Endothelial cell of umbilical vein (primary cell): ENCODE measurements around the gene DVL1. TPM values are rescaled to one million over a fixed set of nuclear protein-coding genes. Genes with fewer than 3 reads are reported as not detected.

Source experiments
- BruUV-seq: library from RNA; stranded (reverse); fragments of 400-500 nt; replicated peaks from 2 replicates; lab custom pipeline; 2021; lab: Mats Ljungman, UMichigan
- CTCF ChIA-PET: fragments of 300-600, 350-600 bp; sonication (Branson Sonifier 250); formaldehyde crosslinking; loops from one replicate; lab custom pipeline; 2021; ENCODE audit warnings: antibody characterized with exemption, inconsistent platforms; lab: Charles Lee
- POLR2A ChIA-PET: fragments of 300-600, 350-600 bp; sonication (Branson Sonifier 250); formaldehyde crosslinking; loops from one replicate; lab custom pipeline; 2021; ENCODE audit warnings: antibody characterized with exemption, inconsistent platforms; lab: Charles Lee
- DNase-seq: peaks from one replicate; pipeline ENCODE4 v3.0.0-alpha.2; 2011; ENCODE audit warnings: low read depth, low spot score
- FAIRE-seq: peaks from 2 replicates; lab custom pipeline; 2011; peaks lifted over from hg19 to GRCh38; lab: Jason Lieb, UNC
- H2AFZ ChIP-seq: 2 replicates; pipeline ENCODE4 v1.6.0; 2012; ENCODE audit warnings: low read depth, low read length, control low read depth, inconsistent platforms
- H3K27ac ChIP-seq: 2 replicates; pipeline ENCODE4 v1.5.1; 2011; ENCODE audit warnings: low read depth, mild to moderate bottlenecking, control low read depth, low read length, moderate library complexity; ENCODE audit not compliant: insufficient read depth
- H3K27me3 ChIP-seq, 2 experiments: 2 replicates each; pipeline versions ENCODE4 v1.6.0 to v1.6.1; 2011; ENCODE audit warnings: low read length in 2 of 2, mixed read lengths in 1 of 2; ENCODE audit not compliant: control insufficient read depth in 2 of 2, insufficient read depth in 2 of 2
- H3K36me3 ChIP-seq, 2 experiments: 2 replicates in 1 of 2; 3 replicates in 1 of 2; pipeline ENCODE4 v1.5.1; 2011; ENCODE audit warnings: low read length in 2 of 2, mild to moderate bottlenecking in 1 of 2, moderate library complexity in 1 of 2; ENCODE audit not compliant: control insufficient read depth in 2 of 2, insufficient read depth in 2 of 2; ENCODE audit errors: extremely low read depth in 1 of 2
- H3K4me1 ChIP-seq: 3 replicates; pipeline ENCODE4 v1.5.1; 2011; ENCODE audit warnings: mild to moderate bottlenecking, low read length; ENCODE audit not compliant: control insufficient read depth, insufficient read depth; ENCODE audit errors: extremely low read depth
- H3K4me2 ChIP-seq: 2 replicates; pipeline ENCODE4 v1.6.1; 2011; ENCODE audit warnings: low read length, control low read depth, mixed read lengths; ENCODE audit not compliant: insufficient read depth
- H3K4me3 ChIP-seq, 3 experiments: fragments of 200-600 bp in 1 of 3; sonication (generic), shearing (Covaris generic) in 1 of 3; replicated peaks in 1 of 3; 2 replicates each; pipeline ENCODE4 v1.5.1; 2011 to 2016; ENCODE audit warnings: control low read depth in 3 of 3, low read length in 3 of 3, mild to moderate bottlenecking in 2 of 3, inconsistent platforms in 1 of 3, low read depth in 1 of 3, moderate library complexity in 1 of 3; ENCODE audit not compliant: insufficient read depth in 1 of 3
- H3K79me2 ChIP-seq: 2 replicates; pipeline ENCODE4 v1.6.0; 2012; ENCODE audit warnings: low read length, inconsistent platforms; ENCODE audit not compliant: control insufficient read depth, insufficient read depth
- H3K9ac ChIP-seq: replicated peaks from 2 replicates; pipeline ENCODE3; 2011; ENCODE audit warnings: low read length, control low read depth; ENCODE audit not compliant: insufficient read depth; ENCODE audit errors: extremely low read depth
- H3K9me1 ChIP-seq: replicated peaks from 3 replicates; pipeline ENCODE4 v1.6.0; 2011; ENCODE audit warnings: mild to moderate bottlenecking, low read length; ENCODE audit not compliant: control insufficient read depth, insufficient read depth; ENCODE audit errors: extremely low read depth
- H3K9me3 ChIP-seq: replicated peaks from 2 replicates; pipeline ENCODE4 v1.5.1; 2012; ENCODE audit warnings: low read length, inconsistent platforms; ENCODE audit not compliant: control insufficient read depth, insufficient read depth
- H4K20me1 ChIP-seq: replicated peaks from 2 replicates; pipeline ENCODE3; 2011; ENCODE audit warnings: mild to moderate bottlenecking, low read length; ENCODE audit not compliant: control insufficient read depth, insufficient read depth; ENCODE audit errors: extremely low read depth
- CTCF ChIP-seq, 2 donors: IDR thresholded peaks; 1 replicate in 1 of 2; 2 replicates in 1 of 2; pipeline ENCODE4 v1.5.1; 2011; ENCODE audit warnings: low read length in 2 of 2, mild to moderate bottlenecking in 2 of 2, moderate library complexity in 2 of 2, control low read depth in 1 of 2, inconsistent platforms in 1 of 2, low read depth in 1 of 2; ENCODE audit not compliant: insufficient read depth in 1 of 2; ENCODE audit errors: extremely low read depth in 1 of 2
- EZH2 ChIP-seq: IDR thresholded peaks from 2 replicates; pipeline ENCODE4 v1.6.1; 2012; ENCODE audit warnings: borderline replicate concordance, low read depth, mild to moderate bottlenecking, moderate library complexity, low read length, inconsistent platforms; ENCODE audit not compliant: severe bottlenecking
- FOS ChIP-seq: IDR thresholded peaks from 2 replicates; pipeline ENCODE4 v1.6.1; 2011; ENCODE audit warnings: mild to moderate bottlenecking, low read length, moderate library complexity, borderline replicate concordance; ENCODE audit not compliant: insufficient read depth
- GATA2 ChIP-seq: IDR thresholded peaks from 2 replicates; pipeline ENCODE4 v1.7.0; 2011; ENCODE audit warnings: low read depth, mild to moderate bottlenecking, moderate library complexity, mixed read lengths, low read length; ENCODE audit not compliant: insufficient read length, insufficient read depth
- JUN ChIP-seq: IDR thresholded peaks from 2 replicates; pipeline ENCODE4 v1.6.1; 2011; ENCODE audit warnings: borderline replicate concordance, low read depth; ENCODE audit not compliant: insufficient read length, insufficient read depth
- MYC ChIP-seq: IDR thresholded peaks from one replicate; pipeline ENCODE4 v1.6.1; 2011; ENCODE audit warnings: mild to moderate bottlenecking, low read depth, low read length
- POLR2A ChIP-seq: IDR thresholded peaks from 2 replicates; pipeline ENCODE4 v1.6.1; 2012; ENCODE audit warnings: low read depth, mild to moderate bottlenecking, control low read depth, low read length
- POLR2AphosphoS5 ChIP-seq: IDR thresholded peaks from 2 replicates; pipeline ENCODE4 v1.6.1; 2012; ENCODE audit warnings: low read depth, mild to moderate bottlenecking, control low read depth, low read length, moderate library complexity; ENCODE audit not compliant: insufficient read depth
- dilution Hi-C: fragments of 300-500 bp; cut with MboI; formaldehyde crosslinking; loops from one replicate; pipeline ENCODE4 v1.15.0; 2019; ENCODE audit warnings: low sequenced_read_pairs; ENCODE audit not compliant: extremely low pct_ligation_motif_present
- intact Hi-C: fragments of 100-400 bp; cut with micrococcal nuclease; formaldehyde crosslinking; loops from one replicate; pipeline ENCODE4 v1.10.0; 2022
- polyA plus RNA-seq, 4 experiments: library from polyadenylated mRNA; depleted of rRNA in 3 of 4; stranded (reverse) in 3 of 4; unstranded in 1 of 4; fragments of >200 nt; gene quantifications; 2 replicates each; pipeline versions ENCODE4 v1.2.1 to v1.2.3, GENCODE V29; 2011 to 2012; ENCODE audit warnings: missing spikeins in 1 of 4
- total RNA-seq: library from RNA; stranded (reverse); gene quantifications from 2 replicates; pipeline ENCODE4 v1.2.3, GENCODE V29; 2021
- TF ChIP-seq, protein P1 (sequence below): IDR thresholded peaks from 2 replicates; pipeline ENCODE4 v1.6.1; 2011; ENCODE audit not compliant: insufficient read depth, insufficient read length

Gene DVL1
- total and polyA plus RNA-seq, 2 donors (not counting 3 experiments of a cell fraction or from before 2014, with no cell fraction given): 26.8 to 36.5 TPM

DNA sequence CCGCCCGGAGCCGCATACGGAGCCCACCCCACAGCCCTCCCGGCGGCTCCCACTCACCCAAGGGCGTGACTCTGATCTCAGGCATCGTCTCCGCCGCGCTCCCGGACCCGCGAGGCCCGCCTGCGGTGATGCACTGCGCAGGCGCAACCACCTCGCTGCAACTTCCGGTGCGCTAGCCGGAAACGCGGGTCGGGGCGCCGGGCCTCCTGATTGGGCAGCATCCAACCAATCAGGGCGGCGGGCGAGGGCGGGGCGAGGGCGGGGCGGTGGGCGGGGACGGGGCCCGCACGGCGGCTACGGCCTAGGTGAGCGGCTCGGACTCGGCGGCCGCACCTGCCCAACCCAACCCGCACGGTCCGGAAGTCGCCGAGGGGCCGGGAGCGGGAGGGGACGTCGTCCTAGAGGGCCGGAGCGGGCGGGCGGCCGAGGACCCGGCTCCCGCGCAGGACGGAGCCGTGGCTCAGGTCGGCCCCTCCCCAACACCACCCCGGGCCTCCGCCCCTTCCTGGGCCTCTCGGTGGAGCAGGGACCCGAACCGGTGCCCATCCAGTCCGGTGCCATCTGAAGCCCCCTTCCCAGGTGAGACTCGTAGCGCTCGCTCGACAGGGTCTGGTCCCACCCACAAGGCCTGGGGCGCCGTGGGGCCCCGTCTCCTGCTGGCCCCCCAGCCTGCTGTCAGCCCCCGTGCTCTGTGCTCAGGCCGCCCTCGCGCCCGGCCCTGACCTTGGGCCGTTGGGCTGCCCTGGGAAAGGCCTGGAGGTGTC is 24.5 kb downstream of the DVL1 start, which contains the start of the genes CPTP and INTS11:
Gene CPTP, plus strand, starts transcription at position 279 of the 764 bp plus-strand sequence. CDS start 2,109 bp downstream, outside the sequence.
Gene INTS11, minus strand, starts transcription at position 137 of the 764 bp plus-strand sequence. Its CDS starts 52 bp downstream, at position 85.
- CTCF ChIA-PET: no interaction called here
- peak; percentile 87 for FAIRE-seq
- dilution Hi-C loops: no loop called here
- peak; percentile 79 for TF ChIP-seq POLR2AphosphoS5
- no peak for TF ChIP-seq GATA2
- TF ChIP-seq POLR2A: peak; percentile 81
- POLR2A ChIA-PET: no interaction called here
- H3K4me3 ChIP-seq: peak within 1 kb of the TSS; percentile 71 to 97 (median 84)
- peak within 1 kb of the TSS; percentile 88 for H3K9ac ChIP-seq
- intact Hi-C loops: loop anchor here (2.0 kb wide), 2 partner anchors 16 to 50 kb away; partner anchors contain the start of genes AURKAIP1 and PUSL1
- H3K27ac ChIP-seq: peak within 1 kb of the TSS; percentile 61
- no peaks in the 10 kb centered on the region for H3K9me1 ChIP-seq
- H3K36me3 ChIP-seq: peaks cover 0 to 19% of the 10 kb centered on the region in 2 experiments
- H3K4me2 ChIP-seq: peak within 1 kb of the TSS; percentile 74
- H3K4me1 ChIP-seq: peaks cover 13% of the 10 kb centered on the region
- peak; percentile 89 for DNase-seq
- H3K9me3 ChIP-seq: no peaks in the 10 kb centered on the region
- peaks cover 2% of the 10 kb centered on the region for H4K20me1 ChIP-seq
- no peaks in the 10 kb centered on the region for H3K27me3 ChIP-seq
- peaks cover 53% of the 10 kb centered on the region for H3K79me2 ChIP-seq
- no TSS peak for BruUV-seq
- peak within 1 kb of the TSS; percentile 76 for H2AFZ ChIP-seq

- DNase-seq (no peak), FAIRE-seq (no peak)
- Histone ChIP-seq H3K9me1 (no peaks in the 10 kb centered on the region), H3K4me2 (no peak overlapping the region), H3K4me3 (peak overlapping the region; percentile 31 to 97 (median 66)), H3K27me3 (no peaks in the 10 kb centered on the region), H3K4me1 (peaks cover 13% of the 10 kb centered on the region), H2AFZ (peak overlapping the region; percentile 76), H3K9me3 (no peaks in the 10 kb centered on the region), H3K9ac (peak overlapping the region; percentile 88), H4K20me1 (peaks cover 5% of the 10 kb centered on the region), H3K27ac (peak overlapping the region; percentile 61), H3K79me2 (peaks cover 54% of the 10 kb centered on the region), H3K36me3 (peaks cover 0 to 19% of the 10 kb centered on the region in 2 experiments)
- CTCF ChIA-PET: no interaction called here
- intact Hi-C loops: loop anchor here (2.0 kb wide), 2 partner anchors 15 to 51 kb away; partner anchors contain the start of genes AURKAIP1 and PUSL1
- dilution Hi-C loops: no loop called here
- no TSS peak for BruUV-seq
- TF ChIP-seq GATA2 (no peak), CTCF (IDR thresholded peaks at IDR 0.05; ENCODE audit: extremely low read depth in 1 of 2, insufficient read depth in 1 of 2, low read depth in 1 of 2, low read length in 2 of 2) (no peak), FOS (no peak), POLR2AphosphoS5 (no peak), EZH2 (no peak), POLR2A (no peak), MYC (no peak), JUN (no peak)
- TF ChIP-seq, protein P1, sequence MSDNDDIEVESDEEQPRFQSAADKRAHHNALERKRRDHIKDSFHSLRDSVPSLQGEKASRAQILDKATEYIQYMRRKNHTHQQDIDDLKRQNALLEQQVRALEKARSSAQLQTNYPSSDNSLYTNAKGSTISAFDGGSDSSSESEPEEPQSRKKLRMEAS: no peak
- POLR2A ChIA-PET: no interaction called here
Observed at GRCh38 chr1:1324084-1324523, 25.1 kb downstream of the DVL1 start.
